Natural killer cell (primary cell): Measurements from ENCODE around the gene FGA. TPM values are rescaled to one million over a fixed set of nuclear protein-coding genes. Genes with fewer than 3 reads are reported as not detected.

Source experiments
- ATAC-seq, 3 donors: fragments of 150-1000 bp in 2 of 3; fragments of 200-7000 bp in 1 of 3; cut with Tn5 transposase; 1 replicate in 1 of 3; 2 replicates in 2 of 3; pipeline ENCODE4 v1.10.0; 2021; ENCODE audit warnings: mild to moderate bottlenecking in 2 of 3, moderate library complexity in 2 of 3
- DNase-seq, 2 donors: peaks; one replicate each; pipeline versions ENCODE4 v3.0.0 to v3.0.0-alpha.2; 2013 to 2021; ENCODE audit warnings: mixed read lengths in 1 of 2
- H3K27ac ChIP-seq: one replicate; pipeline ENCODE4 v1.5.1; 2013; ENCODE audit warnings: mild to moderate bottlenecking, low read length
- H3K27me3 ChIP-seq: one replicate; pipeline ENCODE4 v1.6.1; 2013; ENCODE audit warnings: low read length; ENCODE audit not compliant: control insufficient read depth, insufficient read depth
- H3K36me3 ChIP-seq: one replicate; pipeline ENCODE4 v1.6.1; 2013; ENCODE audit warnings: low read length; ENCODE audit not compliant: control insufficient read depth, insufficient read depth
- H3K4me1 ChIP-seq: one replicate; pipeline ENCODE4 v1.6.1; 2013; ENCODE audit warnings: low read length; ENCODE audit not compliant: control insufficient read depth, insufficient read depth
- H3K4me3 ChIP-seq: one replicate; pipeline ENCODE4 v1.5.1; 2013; ENCODE audit warnings: low read length
- H3K9me3 ChIP-seq: one replicate; pipeline ENCODE4 v1.6.1; 2013; ENCODE audit warnings: low read length; ENCODE audit not compliant: control insufficient read depth, insufficient read depth
- H3K27ac Mint-ChIP-seq, 2 donors: one replicate each; pipeline ENCODE4 v1.8.0; 2022; ENCODE audit warnings: mild to moderate bottlenecking in 2 of 2, mixed read lengths in 2 of 2, moderate library complexity in 1 of 2
- H3K27me3 Mint-ChIP-seq, 2 donors: one replicate each; pipeline ENCODE4 v1.8.0; 2022; ENCODE audit warnings: low read depth in 2 of 2, mixed read lengths in 2 of 2
- H3K36me3 Mint-ChIP-seq: one replicate; pipeline ENCODE4 v1.8.0; 2022; ENCODE audit warnings: mixed read lengths
- H3K4me1 Mint-ChIP-seq, 2 donors: one replicate each; pipeline ENCODE4 v1.8.0; 2022; ENCODE audit warnings: mixed read lengths in 2 of 2
- H3K4me3 Mint-ChIP-seq: one replicate; pipeline ENCODE4 v1.8.0; 2022; ENCODE audit warnings: mild to moderate bottlenecking, moderate library complexity, mixed read lengths
- H3K9me3 Mint-ChIP-seq, 2 donors: one replicate each; pipeline ENCODE4 v1.8.0; 2022; ENCODE audit warnings: mixed read lengths in 2 of 2
- WGBS: methylation state at CpG from one replicate; pipeline ENCODE4 v1.1.7; 2013; ENCODE audit warnings: missing lambda C conversion rate; ENCODE audit not compliant: insufficient coverage; 5-methylcytosine and 5-hydroxymethylcytosine counted together
- intact Hi-C: fragments of 100-400 bp; cut with micrococcal nuclease; formaldehyde crosslinking; loops from one replicate; pipeline ENCODE4 v1.14.2; 2022
- total RNA-seq, 4 donors: library from RNA; stranded (reverse); fragments of 120-200 nt in 1 of 4; gene quantifications; one replicate each; pipeline versions ENCODE4 v1.2.3 to v1.2.4, GENCODE V29; 2013 to 2022
- TF ChIP-seq, protein P1 (sequence below): fragments of 200-600 bp; IDR thresholded peaks from one replicate; pipeline ENCODE4 v1.8.0; 2022; ENCODE audit warnings: antibody characterized with exemption

The FGA gene
- total RNA-seq, 3 donors from 2014 or later (not counting 1 experiment from before 2014, with no cell fraction given), result not detected

GRCh38 chr4:154604696-154605200, 14.2 kb upstream of the FGA start:
- Histone ChIP-seq H3K27me3 (no peaks in the 10 kb centered on the region), H3K9me3 (no peaks in the 10 kb centered on the region), H3K4me3 (no peak overlapping the region), H3K36me3 (no peaks in the 10 kb centered on the region), H3K27ac (no peak overlapping the region), H3K4me1 (no peaks in the 10 kb centered on the region)
- Mint-ChIP-seq H3K4me3 (no peak overlapping the region), H3K27ac (no peak overlapping the region), H3K36me3 (no peaks in the 10 kb centered on the region), H3K4me1 (no peaks in the 10 kb centered on the region), H3K27me3 (peaks cover 22 to 30% of the 10 kb centered on the region in 2 donors), H3K9me3 (peaks cover 0 to 2% of the 10 kb centered on the region in 2 donors)
- DNase-seq (no peak), ATAC-seq (no peak)
- intact Hi-C loops, result no loop called here
- TF ChIP-seq, protein P1, sequence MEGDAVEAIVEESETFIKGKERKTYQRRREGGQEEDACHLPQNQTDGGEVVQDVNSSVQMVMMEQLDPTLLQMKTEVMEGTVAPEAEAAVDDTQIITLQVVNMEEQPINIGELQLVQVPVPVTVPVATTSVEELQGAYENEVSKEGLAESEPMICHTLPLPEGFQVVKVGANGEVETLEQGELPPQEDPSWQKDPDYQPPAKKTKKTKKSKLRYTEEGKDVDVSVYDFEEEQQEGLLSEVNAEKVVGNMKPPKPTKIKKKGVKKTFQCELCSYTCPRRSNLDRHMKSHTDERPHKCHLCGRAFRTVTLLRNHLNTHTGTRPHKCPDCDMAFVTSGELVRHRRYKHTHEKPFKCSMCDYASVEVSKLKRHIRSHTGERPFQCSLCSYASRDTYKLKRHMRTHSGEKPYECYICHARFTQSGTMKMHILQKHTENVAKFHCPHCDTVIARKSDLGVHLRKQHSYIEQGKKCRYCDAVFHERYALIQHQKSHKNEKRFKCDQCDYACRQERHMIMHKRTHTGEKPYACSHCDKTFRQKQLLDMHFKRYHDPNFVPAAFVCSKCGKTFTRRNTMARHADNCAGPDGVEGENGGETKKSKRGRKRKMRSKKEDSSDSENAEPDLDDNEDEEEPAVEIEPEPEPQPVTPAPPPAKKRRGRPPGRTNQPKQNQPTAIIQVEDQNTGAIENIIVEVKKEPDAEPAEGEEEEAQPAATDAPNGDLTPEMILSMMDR, result no peak
- WGBS, result 96% methylated on average over 3 of the region's 4 CpGs

DNA sequence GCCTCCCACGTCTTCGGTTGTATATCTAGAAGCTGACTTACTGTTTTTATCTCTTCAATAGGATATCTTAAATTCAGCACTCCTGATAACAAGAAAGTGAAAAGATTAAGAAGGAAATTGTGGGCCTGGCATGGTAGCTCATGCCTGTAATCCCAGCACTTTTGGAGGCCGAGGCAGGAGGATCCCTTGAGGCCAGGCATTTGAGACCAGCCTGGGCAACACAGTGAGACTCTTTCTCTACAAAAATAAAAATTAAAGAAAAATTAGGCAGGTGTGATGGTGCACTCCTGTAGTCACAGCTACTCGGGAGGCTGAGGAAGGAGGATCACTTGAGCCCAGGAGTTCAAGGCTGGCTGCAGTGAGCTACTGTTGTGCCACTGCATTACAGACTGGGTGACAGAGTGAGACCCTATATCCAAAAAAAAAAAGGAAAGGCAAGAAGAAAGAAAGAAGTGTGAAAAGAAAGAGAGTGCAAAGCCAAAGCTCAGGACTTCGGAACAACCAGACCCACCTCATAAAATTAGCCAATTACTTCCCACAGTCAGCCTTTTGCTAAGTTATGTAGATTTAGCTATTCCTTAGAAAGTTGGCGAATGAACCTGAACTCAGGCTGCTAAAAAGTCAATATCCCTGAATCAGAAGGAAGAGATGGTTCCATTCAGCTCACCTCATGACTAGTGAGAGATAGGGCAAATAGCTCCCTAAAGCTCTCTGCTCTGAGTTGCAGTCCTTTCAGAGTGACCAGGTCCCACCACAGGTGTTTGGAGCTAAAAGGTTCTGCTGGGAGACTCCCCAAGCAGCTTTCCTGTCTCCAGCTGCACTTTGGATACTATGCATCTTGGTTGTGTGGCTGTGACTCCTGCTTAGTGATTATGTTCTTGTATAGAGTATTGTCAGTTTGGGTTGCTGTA, 12.7 kb upstream of the FGA start:
- no peak for DNase-seq
- 88% methylated on average over 5 of the region's 6 CpGs for WGBS
- Mint-ChIP-seq H3K27ac (no peak overlapping the region), H3K4me3 (no peak overlapping the region), H3K4me1 (no peaks in the 10 kb centered on the region), H3K27me3 (peaks cover 16 to 27% of the 10 kb centered on the region in 2 donors), H3K36me3 (no peaks in the 10 kb centered on the region), H3K9me3 (peaks cover 0 to 2% of the 10 kb centered on the region in 2 donors)
- TF ChIP-seq, protein P1, result no peak
- H3K4me1 ChIP-seq, result no peaks in the 10 kb centered on the region
- no peak overlapping the region for H3K27ac ChIP-seq
- H3K4me3 ChIP-seq, result no peak overlapping the region
- no peaks in the 10 kb centered on the region for H3K36me3 ChIP-seq
- intact Hi-C loops, result no loop called here
- ATAC-seq, result no peak
- H3K27me3 ChIP-seq, result no peaks in the 10 kb centered on the region
- H3K9me3 ChIP-seq, result no peaks in the 10 kb centered on the region

DNA sequence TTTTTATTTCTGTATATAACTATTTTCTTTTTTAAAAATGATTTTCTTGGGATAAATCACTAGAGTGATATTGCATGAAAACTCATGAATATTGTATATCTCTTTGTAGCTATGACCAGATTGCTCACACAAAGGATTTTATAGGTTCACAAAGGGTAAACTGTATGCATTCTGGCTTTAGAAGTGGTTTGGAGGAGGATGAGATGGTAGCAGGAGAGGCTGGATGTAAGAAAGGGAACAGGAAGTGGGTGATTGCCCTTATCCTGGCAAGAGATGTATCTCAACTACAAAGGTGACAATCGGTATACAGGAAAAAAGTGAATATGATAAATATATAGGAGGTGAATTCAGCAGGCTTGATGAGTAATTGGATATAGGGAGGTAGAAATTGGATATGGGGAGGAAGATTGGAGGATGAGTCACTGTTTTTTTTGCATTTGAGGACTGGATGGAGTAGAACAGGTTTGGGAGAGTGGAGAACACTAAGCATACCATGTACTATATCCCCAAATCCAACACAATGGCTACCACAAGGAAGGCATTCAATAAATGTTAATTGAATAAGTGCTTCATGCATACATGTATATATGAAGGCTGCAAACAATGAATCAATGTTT, 12.0 kb upstream of the FGA start:
- Histone ChIP-seq H3K27ac (no peak overlapping the region), H3K9me3 (no peaks in the 10 kb centered on the region), H3K4me1 (no peaks in the 10 kb centered on the region), H3K4me3 (no peak overlapping the region), H3K27me3 (no peaks in the 10 kb centered on the region), H3K36me3 (no peaks in the 10 kb centered on the region)
- 43% methylated on average over 1 of the region's 1 CpG for WGBS
- no peak overlapping the region for H3K4me3 Mint-ChIP-seq
- intact Hi-C loops, result no loop called here
- H3K27me3 Mint-ChIP-seq, result peaks cover 15 to 28% of the 10 kb centered on the region in 2 donors
- H3K27ac Mint-ChIP-seq, result no peak overlapping the region
- no peaks in the 10 kb centered on the region for H3K4me1 Mint-ChIP-seq
- TF ChIP-seq, protein P1, result no peak
- ATAC-seq (no peak), DNase-seq (no peak)
- H3K36me3 Mint-ChIP-seq, result no peaks in the 10 kb centered on the region
- peaks cover 0 to 2% of the 10 kb centered on the region in 2 donors for H3K9me3 Mint-ChIP-seq
